Endodermal cell (in vitro differentiated cells): ENCODE results near the gene SHISA9. TPM values are rescaled to one million over a fixed set of nuclear protein-coding genes. Genes with fewer than 3 reads are reported as not detected.

Experiments
- DNase-seq: peaks from one replicate; pipeline ENCODE4 v3.0.0-alpha.2; 2017
- H3K27ac ChIP-seq: 2 replicates; pipeline ENCODE4 v1.5.1; 2013; ENCODE audit warnings: mild to moderate bottlenecking, low read depth, low read length, moderate library complexity
- H3K27me3 ChIP-seq: 2 replicates; pipeline ENCODE4 v1.6.1; 2013; ENCODE audit warnings: mild to moderate bottlenecking, low read length, moderate library complexity; ENCODE audit not compliant: insufficient read depth, control insufficient read depth, poor library complexity, severe bottlenecking
- H3K36me3 ChIP-seq: 2 replicates; pipeline ENCODE4 v1.7.0; 2013; ENCODE audit warnings: mild to moderate bottlenecking, low read length, moderate library complexity; ENCODE audit not compliant: control insufficient read depth, insufficient read depth
- H3K4me1 ChIP-seq: one replicate; pipeline ENCODE4 v1.7.0; 2013; ENCODE audit warnings: low read length; ENCODE audit not compliant: control insufficient read depth, insufficient read depth
- H3K4me3 ChIP-seq: 2 replicates; pipeline ENCODE4 v1.5.1; 2013; ENCODE audit warnings: mild to moderate bottlenecking, low read length, moderate library complexity
- H3K9ac ChIP-seq: 2 replicates; pipeline ENCODE4 v1.6.1; 2013; ENCODE audit warnings: mild to moderate bottlenecking, low read length, moderate library complexity; ENCODE audit not compliant: poor library complexity, severe bottlenecking; ENCODE audit errors: extremely low read depth
- H3K9me3 ChIP-seq: 2 replicates; pipeline ENCODE4 v1.6.1; 2013; ENCODE audit warnings: mild to moderate bottlenecking, low read length, moderate library complexity; ENCODE audit not compliant: control insufficient read depth
- H3K27ac Mint-ChIP-seq: 2 replicates; pipeline ENCODE4 v1.8.0; 2020; ENCODE audit warnings: mixed read lengths
- H3K27me3 Mint-ChIP-seq: 2 replicates; pipeline ENCODE4 v1.8.0; 2021; ENCODE audit warnings: mild to moderate bottlenecking, mixed read lengths; ENCODE audit not compliant: insufficient read depth
- H3K36me3 Mint-ChIP-seq: 2 replicates; pipeline ENCODE4 v1.8.0; 2020; ENCODE audit warnings: low read depth, mixed read lengths
- H3K4me1 Mint-ChIP-seq: 2 replicates; pipeline ENCODE4 v1.8.0; 2020; ENCODE audit warnings: mixed read lengths
- H3K4me3 Mint-ChIP-seq: 2 replicates; pipeline ENCODE4 v1.8.0; 2020; ENCODE audit warnings: mild to moderate bottlenecking, moderate library complexity, mixed read lengths
- H3K9me3 Mint-ChIP-seq: 2 replicates; pipeline ENCODE4 v1.8.0; 2020; ENCODE audit warnings: mild to moderate bottlenecking, mixed read lengths
- CTCF ChIP-seq: fragments of 200-600 bp; sonication (generic); conservative IDR thresholded peaks from 2 replicates; pipeline ENCODE4 v1.5.0; 2021; ENCODE audit warnings: antibody characterized with exemption, mild to moderate bottlenecking
- WGBS, 2 experiments: methylation state at CpG; one replicate each; pipeline versions ENCODE4 v1.1.5 to v1.1.7; 2013; ENCODE audit warnings: missing lambda C conversion rate in 2 of 2, mixed read lengths in 1 of 2; ENCODE audit not compliant: insufficient coverage in 1 of 2, insufficient read length in 1 of 2; 5-methylcytosine and 5-hydroxymethylcytosine counted together
- total RNA-seq, 2 donors: library from RNA; stranded (reverse); fragmentation: NEBNext Ultra II Directional in 1 of 2; extraction: Animal tissue kit (Norgen Biotek cat#: 25700) in 1 of 2; gene quantifications; 2 replicates in 1 of 2; 3 replicates in 1 of 2; pipeline ENCODE4 v1.2.1, GENCODE V29; 2021

The SHISA9 gene
- total RNA-seq, 2 donors from 2014 or later, result 5.2 to 27.8 TPM

GRCh38 chr16:12927591-12927990 lies 26.2 kb downstream of the SHISA9 start:
- no peak overlapping the region for H3K27ac ChIP-seq
- Mint-ChIP-seq H3K4me1 (no peaks in the 10 kb centered on the region), H3K4me3 (no peak overlapping the region), H3K9me3 (no peaks in the 10 kb centered on the region), H3K27me3 (no peaks in the 10 kb centered on the region), H3K36me3 (peaks cover 8% of the 10 kb centered on the region), H3K27ac (no peak overlapping the region)
- peak; percentile 48 for DNase-seq
- H3K27me3 ChIP-seq, result no peaks in the 10 kb centered on the region
- no peak overlapping the region for H3K9ac ChIP-seq
- 95% methylated on average over 3 of the region's 3 CpGs; no CpG with 5 or more reads in 1 of the 2 experiments for WGBS, 2 experiments
- no peak for TF ChIP-seq CTCF
- H3K4me3 ChIP-seq, result no peak overlapping the region
- H3K36me3 ChIP-seq, result no peaks in the 10 kb centered on the region
- H3K4me1 ChIP-seq, result no peaks in the 10 kb centered on the region
- H3K9me3 ChIP-seq, result no peaks in the 10 kb centered on the region

- no peaks in the 10 kb centered on the region for H3K9me3 ChIP-seq
- no peak overlapping the region for H3K4me3 ChIP-seq
- no peaks in the 10 kb centered on the region for H3K4me1 ChIP-seq
- Mint-ChIP-seq H3K4me3 (no peak overlapping the region), H3K27ac (no peak overlapping the region), H3K9me3 (no peaks in the 10 kb centered on the region), H3K36me3 (peaks cover 8% of the 10 kb centered on the region), H3K27me3 (no peaks in the 10 kb centered on the region), H3K4me1 (no peaks in the 10 kb centered on the region)
- no peak for TF ChIP-seq CTCF
- no peak overlapping the region for H3K27ac ChIP-seq
- no peak overlapping the region for H3K9ac ChIP-seq
- H3K27me3 ChIP-seq, result no peaks in the 10 kb centered on the region
- no peak for DNase-seq
- no peaks in the 10 kb centered on the region for H3K36me3 ChIP-seq
- 90 to 100% methylated on average over 2 to 3 of the region's 4 CpGs for WGBS, 2 experiments
Observed at GRCh38 chr16:12930881-12931280, 29.5 kb downstream of the SHISA9 start.

GRCh38 chr16:12936391-12936790 lies 35.0 kb downstream of the SHISA9 start:
- no peak for DNase-seq
- WGBS, 2 experiments, result 94 to 100% methylated on average over 1 to 2 of the region's 2 CpGs
- H3K27ac Mint-ChIP-seq, result no peak overlapping the region
- Histone ChIP-seq H3K36me3 (no peaks in the 10 kb centered on the region), H3K27ac (no peak overlapping the region), H3K4me1 (no peaks in the 10 kb centered on the region), H3K27me3 (no peaks in the 10 kb centered on the region), H3K4me3 (no peak overlapping the region), H3K9ac (no peak overlapping the region), H3K9me3 (peaks cover 11% of the 10 kb centered on the region)
- no peaks in the 10 kb centered on the region for H3K36me3 Mint-ChIP-seq
- H3K4me3 Mint-ChIP-seq, result no peak overlapping the region
- TF ChIP-seq CTCF, result no peak
- H3K27me3 Mint-ChIP-seq, result no peaks in the 10 kb centered on the region
- H3K4me1 Mint-ChIP-seq, result no peaks in the 10 kb centered on the region
- no peaks in the 10 kb centered on the region for H3K9me3 Mint-ChIP-seq
